Left kidney (tissue), 8 donors: ENCODE data around the gene RENBP. TPM values are rescaled to one million over a fixed set of nuclear protein-coding genes. Genes with fewer than 3 reads are reported as not detected.
"Not testable (repeated sequence)": the region's sequence is repeated elsewhere in the genome, so short reads cannot be mapped to it uniquely, and the experiment has no call there.

Experiments
- DNase-seq: peaks from one replicate; pipeline ENCODE4 v3.0.0-alpha.2; 2013
- long read RNA-seq, 8 donors: transcript quantifications; one replicate each; lab custom pipeline, GENCODE V29; 2026
- polyA plus RNA-seq: library from polyadenylated mRNA; unstranded; fragments of 120-200 nt; gene quantifications from one replicate; pipeline ENCODE4 v1.2.1, GENCODE V29; 2013; ENCODE audit not compliant: insufficient read length

The RENBP gene
- polyA plus RNA-seq = 20.7 TPM
- long read RNA-seq, donor 1, transcript RENBP-202 (11 exons, 1,388 nt) = major isoform, 11 of 12 reads
- long read RNA-seq, donor 1, partial matches to known transcripts = 0 of 12 reads
- long read RNA-seq, donor 1, other reads (novel, unspliced or antisense) = 0 of 12 reads
- long read RNA-seq, donor 2, transcript RENBP-202 (11 exons, 1,388 nt) = major isoform, 5 of 5 reads
- long read RNA-seq, donor 2, partial matches to known transcripts = 0 of 5 reads
- long read RNA-seq, donor 2, other reads (novel, unspliced or antisense) = 0 of 5 reads
- long read RNA-seq, donor 3, transcript RENBP-202 (11 exons, 1,388 nt) = major isoform, 5 of 6 reads
- long read RNA-seq, donor 3, partial matches to known transcripts = 0 of 6 reads
- long read RNA-seq, donor 3, other reads (novel, unspliced or antisense) = 0 of 6 reads
- long read RNA-seq, donor 4 = 0 reads
- long read RNA-seq, donor 5, transcript RENBP-202 (11 exons, 1,388 nt) = major isoform, 14 of 14 reads
- long read RNA-seq, donor 5, partial matches to known transcripts = 0 of 14 reads
- long read RNA-seq, donor 5, other reads (novel, unspliced or antisense) = 0 of 14 reads
- long read RNA-seq, donor 6, partial matches to known transcripts = 0 of 1 reads
- long read RNA-seq, donor 6, other reads (novel, unspliced or antisense) = 0 of 1 reads
- long read RNA-seq, donor 7, transcript RENBP-202 (11 exons, 1,388 nt) = major isoform, 6 of 8 reads
- long read RNA-seq, donor 7, partial matches to known transcripts = 0 of 8 reads
- long read RNA-seq, donor 7, other reads (novel, unspliced or antisense) = 0 of 8 reads
- long read RNA-seq, donor 8, transcript RENBP-202 (11 exons, 1,388 nt) = major isoform, 6 of 6 reads
- long read RNA-seq, donor 8, partial matches to known transcripts = 0 of 6 reads
- long read RNA-seq, donor 8, other reads (novel, unspliced or antisense) = 0 of 6 reads

- DNase-seq = no peak
Observed at GRCh38 chrX:153944140-153944799, at the start of gene RENBP. RENBP (minus strand) TSS chrX:153944643; CDS start chrX:153944610, 33 bp downstream.

DNA sequence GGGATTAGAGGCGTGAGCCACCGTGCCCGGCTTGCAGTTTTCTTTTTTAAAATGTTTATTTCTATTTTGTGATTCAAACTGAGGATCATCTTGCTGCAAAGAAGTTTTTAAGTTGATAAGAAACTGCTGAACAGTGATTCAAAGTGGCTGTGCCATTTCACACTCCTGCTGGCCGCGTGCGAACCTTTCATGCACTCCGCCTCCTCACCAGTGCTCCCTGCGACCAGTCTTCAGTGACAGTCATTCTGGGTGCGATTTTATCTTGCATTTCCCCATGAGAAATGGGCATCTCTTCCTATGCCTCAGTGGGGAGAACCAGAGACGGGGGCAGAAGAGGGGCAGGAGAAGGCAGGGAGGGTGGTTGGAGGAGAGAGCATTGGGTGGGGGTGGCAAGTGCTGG is 49.5 kb upstream of the RENBP start:
- no peak for DNase-seq

DNA sequence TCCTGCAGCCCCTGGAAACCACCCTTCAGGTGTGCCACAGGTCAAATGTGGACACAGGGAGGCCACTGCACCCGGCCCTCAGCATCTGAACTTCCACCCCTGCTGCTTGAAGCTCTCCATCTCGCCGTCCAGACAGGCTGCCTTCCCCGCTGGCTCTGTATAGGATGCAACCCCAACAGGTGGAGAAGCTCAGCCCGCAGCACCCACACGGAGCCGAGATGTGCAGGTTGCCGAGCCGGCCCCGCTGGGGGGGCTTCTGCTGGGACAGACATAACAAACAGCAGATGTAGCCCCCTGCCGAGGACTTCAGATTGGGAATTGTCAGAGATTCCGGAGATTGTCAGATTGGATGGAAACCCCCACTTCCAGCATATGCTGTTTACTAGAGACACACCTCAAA is 48.6 kb upstream of the RENBP start:
- DNase-seq = no peak

DNA sequence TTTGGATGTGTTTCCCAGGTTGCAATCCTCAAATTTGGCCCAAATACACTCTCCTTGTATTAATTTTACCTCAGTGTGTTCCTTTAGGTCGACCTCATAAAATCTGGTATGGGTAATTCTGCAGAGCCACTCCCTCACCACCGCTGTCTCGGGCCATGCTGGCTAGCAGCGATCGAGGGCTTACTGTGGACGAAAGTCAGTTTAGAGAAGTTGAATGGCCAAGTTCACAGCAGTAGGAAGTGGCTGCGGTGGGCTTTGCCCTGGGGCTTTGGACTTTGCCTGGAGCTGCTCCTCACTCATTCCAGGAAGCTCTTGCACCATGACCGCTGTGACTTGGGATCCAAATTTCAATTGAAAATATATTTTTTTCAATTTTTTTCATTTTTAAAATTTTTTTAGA is 47.7 kb upstream of the RENBP start:
- no peak for DNase-seq

DNA sequence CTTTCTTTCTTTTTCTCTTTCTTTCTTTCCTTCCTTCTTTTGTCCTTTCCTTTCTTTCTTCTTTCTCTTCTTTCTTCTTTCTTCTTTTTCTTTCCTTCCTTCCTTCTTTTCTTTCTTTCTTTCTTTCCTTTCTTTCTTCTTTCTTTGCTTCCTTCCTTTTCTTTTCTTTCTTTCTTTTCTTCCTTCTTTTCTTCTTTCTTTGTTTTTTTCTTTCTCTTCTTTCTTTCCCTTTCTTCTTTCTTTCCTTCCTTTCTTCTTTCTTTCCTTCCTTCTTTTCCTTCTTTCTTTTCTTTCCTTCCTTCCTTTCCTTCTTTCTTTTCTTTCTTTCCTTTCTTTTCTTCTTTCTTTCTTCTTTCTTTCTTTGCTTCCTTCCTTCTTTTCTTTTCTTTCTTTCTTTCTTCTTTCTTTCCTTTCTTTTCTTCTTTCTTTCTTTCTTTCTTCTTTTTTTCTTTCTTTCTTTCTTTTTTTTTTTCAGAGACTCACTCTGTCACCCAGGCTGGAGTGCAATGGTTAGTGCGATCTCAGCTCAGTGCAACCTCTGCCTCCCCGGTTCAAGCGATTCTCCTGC is 46.7 kb upstream of the RENBP start:
- DNase-seq = no peak

DNA sequence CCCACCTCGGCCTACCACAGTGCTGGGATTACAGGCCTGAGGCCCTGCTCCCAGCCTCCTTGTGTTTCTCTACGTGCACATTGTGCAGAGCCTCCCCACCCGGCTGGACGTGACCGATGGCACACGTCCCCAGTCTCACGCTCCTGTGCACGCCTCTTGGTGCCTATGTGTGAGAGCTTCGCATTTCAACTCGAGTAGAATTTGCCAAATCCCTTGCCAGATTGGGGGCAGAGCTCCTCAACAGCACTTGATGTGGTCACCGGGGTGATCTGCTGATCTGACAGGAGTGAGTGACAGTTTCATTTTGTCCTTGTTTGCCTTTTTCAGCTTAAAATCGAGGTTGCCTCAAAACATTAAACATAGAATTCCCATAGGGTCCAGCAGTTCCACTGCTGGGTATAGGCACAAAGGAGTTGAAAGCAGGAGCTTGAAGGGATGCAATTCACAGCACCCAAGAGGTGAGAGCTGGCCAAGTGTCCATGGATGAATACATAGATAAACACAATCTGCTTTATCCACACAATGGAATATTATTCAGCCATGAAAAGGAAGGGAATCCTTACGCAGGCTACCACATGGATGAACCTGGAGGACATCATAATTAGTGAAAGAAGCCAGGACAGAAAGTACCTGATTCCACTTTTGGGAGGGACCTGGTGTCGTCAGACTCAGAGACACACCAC is 45.7 kb upstream of the RENBP start:
- no peak for DNase-seq

- DNase-seq = no peak
Observed at GRCh38 chrX:153988493-153988892, 44.0 kb upstream of the RENBP start.

DNA sequence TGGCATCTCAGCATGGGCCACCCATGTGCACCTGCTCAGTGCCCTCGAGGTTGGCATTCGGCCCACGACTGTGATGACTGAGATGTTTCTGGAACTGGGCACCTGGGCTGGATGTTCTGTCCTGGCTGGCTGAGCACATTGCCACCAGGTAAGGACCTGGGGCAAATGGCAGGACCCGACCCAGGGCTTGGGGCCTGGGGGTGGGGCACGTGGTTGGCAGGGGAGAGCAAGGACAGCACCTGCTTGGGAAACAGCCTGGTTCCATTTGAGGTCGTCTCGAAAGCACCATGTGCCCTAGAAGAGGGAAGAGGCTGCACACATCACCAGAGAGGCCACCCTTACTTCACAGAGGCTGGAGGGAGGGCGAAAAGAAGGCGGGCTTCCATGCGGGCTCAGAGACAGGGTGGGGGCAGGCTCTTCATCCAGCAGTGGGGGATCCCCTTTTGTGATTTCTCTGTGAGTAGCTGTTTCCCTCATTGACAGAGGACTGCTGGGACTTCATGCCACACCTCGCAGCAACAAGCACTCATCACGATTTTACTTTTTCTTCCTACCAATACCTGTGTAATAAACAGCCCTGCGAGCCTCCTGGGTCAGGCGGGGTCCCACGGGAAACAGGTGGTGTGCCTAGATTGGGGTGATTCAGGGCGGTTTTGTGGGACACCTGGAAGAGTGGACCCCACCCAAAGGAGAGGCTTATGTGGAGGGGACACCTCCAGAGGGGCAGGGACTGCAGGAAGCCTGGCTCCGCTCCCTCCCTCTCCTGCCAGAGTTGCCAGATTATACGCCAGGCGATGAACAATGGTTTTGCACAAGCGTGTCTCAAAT is 40.1 kb upstream of the RENBP start:
- no peak for DNase-seq

- DNase-seq = no peak
Observed at GRCh38 chrX:153983321-153983801, 38.9 kb upstream of the RENBP start.

GRCh38 chrX:153981771-153982533 is 37.5 kb upstream of the RENBP start:
- DNase-seq = no peak

GRCh38 chrX:153981231-153981630 is 36.8 kb upstream of the RENBP start:
- DNase-seq = no peak

- not testable (repeated sequence) for DNase-seq
Observed at GRCh38 chrX:153980394-153980793, 36.0 kb upstream of the RENBP start.

DNA sequence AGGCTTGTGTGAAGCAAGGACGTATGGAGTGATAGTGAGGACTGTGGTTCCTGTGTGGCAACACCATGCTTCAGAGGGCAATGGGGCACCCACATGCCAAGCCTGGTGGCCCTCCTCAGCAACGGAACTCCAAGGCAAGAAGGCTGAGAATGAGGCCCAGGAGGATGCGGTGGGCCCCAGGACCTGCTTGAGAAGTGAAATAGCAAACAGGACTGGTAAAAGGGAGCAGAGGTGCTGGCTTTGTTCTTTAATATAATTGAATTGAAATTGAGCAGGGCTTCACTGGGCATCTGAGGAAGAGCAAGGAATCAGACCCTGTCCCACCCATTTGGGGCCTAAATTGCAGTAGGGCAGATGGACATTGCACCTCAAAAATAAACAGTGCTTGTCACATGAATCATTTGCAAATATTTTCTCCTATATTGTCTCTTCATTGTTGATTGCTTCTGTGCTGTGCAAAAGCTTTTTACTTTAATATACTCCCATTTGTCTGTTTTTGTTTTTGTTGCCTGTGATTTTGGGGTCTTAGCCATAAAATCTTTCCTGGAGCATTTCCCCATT is 30.4 kb upstream of the RENBP start:
- DNase-seq = no peak

DNA sequence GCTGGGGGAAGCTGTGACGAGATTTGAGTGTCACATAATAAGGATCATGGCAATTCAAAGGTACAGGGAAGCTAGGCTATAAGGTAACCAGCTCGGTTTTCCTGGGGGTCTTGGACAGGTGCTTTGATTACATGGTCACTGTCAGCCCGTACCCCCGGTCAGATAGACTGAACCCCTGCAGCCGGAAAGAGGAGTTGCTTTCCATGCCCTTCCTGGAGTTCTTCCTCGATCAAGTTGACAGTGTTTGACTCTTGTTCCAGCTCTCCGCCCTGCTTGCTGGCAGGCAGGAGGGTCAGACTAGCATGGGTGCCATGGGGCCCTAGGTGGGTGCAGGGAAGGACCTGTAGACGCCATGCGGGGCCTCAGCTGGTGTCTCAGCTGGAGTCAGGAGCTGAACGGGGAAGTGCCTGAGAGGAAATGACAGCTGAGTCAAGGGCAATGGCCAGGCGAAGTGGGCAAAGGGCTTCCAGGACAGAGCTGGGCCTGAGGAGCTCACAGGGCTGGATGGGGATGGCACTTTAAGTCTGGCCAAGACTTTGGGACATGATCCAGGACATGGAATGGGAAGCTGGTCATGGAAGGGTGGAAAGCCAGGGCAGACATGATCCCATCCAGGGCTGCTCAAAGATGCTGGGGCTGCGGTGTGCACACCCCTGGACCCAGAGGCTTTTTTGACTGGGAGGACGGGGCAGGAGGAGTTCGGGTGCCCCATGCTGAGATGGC is 29.7 kb upstream of the RENBP start:
- no peak for DNase-seq

DNA sequence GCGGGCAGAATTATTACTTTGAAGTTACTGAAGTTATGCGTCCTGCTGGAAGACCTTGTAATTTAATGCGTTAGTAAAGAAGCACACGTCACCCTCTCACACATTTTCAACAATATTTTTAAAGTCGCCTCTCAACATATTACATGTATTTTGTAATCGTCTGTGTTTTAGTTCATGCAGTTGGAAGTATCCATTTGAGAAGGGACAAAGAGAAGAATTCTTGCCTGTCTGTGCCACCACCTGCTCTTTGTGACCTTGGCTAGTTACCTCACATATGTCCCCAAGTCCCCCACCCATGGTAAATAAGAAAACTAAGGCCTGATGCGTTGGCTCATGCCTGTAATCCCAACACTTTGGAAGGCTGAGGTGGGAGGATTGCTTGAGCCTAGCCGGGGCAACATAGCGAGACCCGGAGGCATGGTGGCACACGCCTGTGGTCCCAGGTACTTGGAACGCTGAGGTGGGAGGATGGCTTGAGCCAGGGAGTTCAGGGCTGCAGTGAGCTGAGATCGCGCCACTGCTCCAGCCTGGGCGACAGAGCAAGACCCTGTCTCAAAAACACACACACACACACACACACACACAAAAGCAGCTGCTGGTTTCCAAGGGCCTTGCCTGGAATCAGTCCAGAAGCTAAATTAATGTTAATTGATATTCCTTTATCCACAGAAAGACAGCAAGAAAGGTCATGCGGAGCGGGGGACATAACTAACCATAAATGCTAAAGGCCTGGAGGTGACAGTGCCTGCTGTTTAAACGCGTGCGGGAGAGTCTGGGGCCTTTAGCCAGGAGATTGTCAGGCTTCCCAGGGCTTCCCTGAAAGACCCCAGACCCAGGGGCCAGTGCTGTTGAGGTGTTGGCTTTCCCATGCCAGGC is 28.9 kb upstream of the RENBP start:
- no peak for DNase-seq

DNA sequence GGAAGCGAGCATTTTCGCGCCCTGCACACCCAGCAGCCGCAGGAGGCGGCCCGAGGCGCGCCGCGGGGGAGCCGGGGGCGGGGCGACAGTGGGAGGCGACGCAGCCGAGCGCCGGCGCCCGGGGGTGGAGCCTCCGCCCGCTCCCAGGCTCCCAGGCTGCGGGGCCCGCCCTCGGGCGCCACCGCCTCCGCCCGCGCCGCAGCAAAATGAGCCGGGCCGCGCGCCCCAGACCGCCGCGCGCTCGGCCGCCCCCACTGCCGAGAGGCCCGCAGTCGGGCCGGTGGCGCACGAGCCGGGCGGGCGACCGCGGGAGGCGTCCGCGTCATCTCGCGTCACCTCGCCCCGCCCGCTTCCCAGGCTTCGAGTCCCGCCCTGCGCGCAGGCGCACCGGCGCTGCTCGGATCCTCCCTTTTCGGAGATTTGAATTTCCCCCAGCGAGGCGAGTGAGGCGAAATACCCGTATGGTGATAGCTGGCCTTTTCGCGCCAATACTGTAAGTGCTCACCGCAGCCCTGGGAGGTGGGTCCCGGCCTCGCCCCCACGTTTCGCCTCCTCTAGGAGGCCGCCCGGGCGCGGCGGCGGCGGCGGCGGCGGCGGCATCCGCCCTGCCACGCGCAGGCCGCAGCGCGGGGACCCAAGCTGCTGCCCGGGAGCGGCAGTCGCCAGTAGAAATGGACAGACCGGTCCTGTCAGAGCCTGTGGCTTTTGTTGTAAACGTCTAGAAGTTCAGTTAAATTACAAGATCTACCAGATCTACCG is 28.1 kb upstream of the RENBP start, which contains the start of gene TMEM187:
TSS of gene TMEM187 (plus strand) at position 387 of the 759 bp plus-strand sequence. CDS start 9,309 bp downstream, outside the sequence.
- DNase-seq = peak; percentile 85
